Testis (tissue), 3 donors: Measurements from ENCODE around the gene MTA1. TPM values are rescaled to one million over a fixed set of nuclear protein-coding genes. Genes with fewer than 3 reads are reported as not detected.

Experiments used
- DNase-seq: peaks from one replicate; pipeline ENCODE4 v3.0.0-alpha.2; 2019
- H3K27ac ChIP-seq, 2 donors: fragments of 200-600 bp; sonication (generic); one replicate each; pipeline ENCODE4 v1.5.1; 2019
- H3K27me3 ChIP-seq: fragments of 200-600 bp; sonication (generic); one replicate; pipeline ENCODE4 v1.5.1; 2019
- H3K36me3 ChIP-seq: fragments of 200-600 bp; sonication (generic); one replicate; pipeline ENCODE4 v1.5.1; 2017; ENCODE audit warnings: low read depth; ENCODE audit errors: missing control alignments
- H3K4me1 ChIP-seq: fragments of 200-600 bp; sonication (generic); one replicate; pipeline ENCODE4 v1.5.1; 2019
- H3K4me3 ChIP-seq, 2 donors: fragments of 200-600 bp; sonication (generic); one replicate each; pipeline ENCODE4 v1.5.1; 2017 to 2019
- H3K9me3 ChIP-seq: fragments of 200-600 bp; sonication (generic); one replicate; pipeline ENCODE4 v1.5.1; 2017
- CTCF ChIP-seq, 3 experiments: fragments of 450-650 bp in 2 of 3; fragments of 200-600 bp in 1 of 3; sonication (generic) in 1 of 3; IDR thresholded peaks; one replicate each; pipeline ENCODE4 v1.5.1; 2016 to 2019; ENCODE audit warnings: antibody characterized with exemption in 3 of 3, mild to moderate bottlenecking in 2 of 3, moderate library complexity in 1 of 3
- POLR2A ChIP-seq: fragments of 450-650 bp; IDR thresholded peaks from one replicate; pipeline ENCODE4 v1.6.1; 2017; ENCODE audit warnings: antibody characterized with exemption, mild to moderate bottlenecking, moderate library complexity
- WGBS, 2 donors: methylation state at CpG; one replicate each; pipeline ENCODE4 v1.1.5; 2018; 5-methylcytosine and 5-hydroxymethylcytosine counted together
- intact Hi-C: fragments of 100-400 bp; cut with DNase I; formaldehyde crosslinking; loops from one replicate; pipeline ENCODE4 v1.15.1; 2023; ENCODE audit warnings: low total_unique reads
- polyA plus RNA-seq: library from polyadenylated mRNA; stranded (reverse); fragments of 350-450 nt; fragmentation: Illumina TruSeq; extraction: RNeasy Lipid Tissue Mini Kit (QIAGEN cat#74804); gene quantifications from one replicate; pipeline ENCODE4 v1.2.3, GENCODE V29; 2014; ENCODE audit warnings: low read depth, low replicate concordance; ENCODE audit not compliant: insufficient read depth
- total RNA-seq, 2 donors: library from RNA; depleted of rRNA; stranded (reverse); fragments of >200 nt; gene quantifications; one replicate each; pipeline ENCODE4 v1.2.3, GENCODE V29; 2016

MTA1 gene
- total and polyA plus RNA-seq, 3 donors from 2014 or later: 118 to 135 (median 120) TPM

GRCh38 chr14:105471297-105471821, 51.7 kb downstream of the MTA1 start:
- WGBS, 2 donors: 58% methylated on average over 14 of the region's 19 CpGs; no CpG with 5 or more reads in 1 of the 2 donors
- intact Hi-C loops: no loop called here
- no peaks in the 10 kb centered on the region for H3K36me3 ChIP-seq
- H3K4me3 ChIP-seq: no peak overlapping the region
- TF ChIP-seq CTCF (IDR thresholded peaks at IDR 0.05) (no peak), POLR2A (no peak)
- DNase-seq: no peak
- no peak overlapping the region for H3K27ac ChIP-seq
- H3K4me1 ChIP-seq: peaks cover 46% of the 10 kb centered on the region
- H3K9me3 ChIP-seq: no peaks in the 10 kb centered on the region
- H3K27me3 ChIP-seq: no peaks in the 10 kb centered on the region

- H3K27ac ChIP-seq: no peak overlapping the region
- intact Hi-C loops: no loop called here
- WGBS, 2 donors: 60 to 78% methylated on average over 1 to 8 of the region's 8 CpGs
- TF ChIP-seq POLR2A: no peak
- TF ChIP-seq CTCF (IDR thresholded peaks at IDR 0.05): no peak
- no peak overlapping the region for H3K4me3 ChIP-seq
- H3K4me1 ChIP-seq: peaks cover 50% of the 10 kb centered on the region
- no peaks in the 10 kb centered on the region for H3K9me3 ChIP-seq
- no peak for DNase-seq
- H3K36me3 ChIP-seq: no peaks in the 10 kb centered on the region
- no peaks in the 10 kb centered on the region for H3K27me3 ChIP-seq
Measured at GRCh38 chr14:105471823-105472485, 52.3 kb downstream of the MTA1 start.

- no peak for DNase-seq
- intact Hi-C loops: no loop called here
- no peak for TF ChIP-seq POLR2A
- no peak for TF ChIP-seq CTCF (IDR thresholded peaks at IDR 0.05)
- H3K27me3 ChIP-seq: no peaks in the 10 kb centered on the region
- WGBS, 2 donors: 65 to 84% methylated on average over 6 to 12 of the region's 12 CpGs
- no peak overlapping the region for H3K4me3 ChIP-seq
- H3K36me3 ChIP-seq: no peaks in the 10 kb centered on the region
- H3K4me1 ChIP-seq: peaks cover 50% of the 10 kb centered on the region
- no peak overlapping the region for H3K27ac ChIP-seq
- H3K9me3 ChIP-seq: no peaks in the 10 kb centered on the region
Measured at GRCh38 chr14:105472486-105472991, 52.9 kb downstream of the MTA1 start.

GRCh38 chr14:105473033-105473676, 53.5 kb downstream of the MTA1 start:
- peak overlapping the region; percentile 8 to 26 for H3K27ac ChIP-seq
- no peaks in the 10 kb centered on the region for H3K9me3 ChIP-seq
- H3K4me1 ChIP-seq: peaks cover 54% of the 10 kb centered on the region
- no peaks in the 10 kb centered on the region for H3K36me3 ChIP-seq
- H3K27me3 ChIP-seq: peaks cover 2% of the 10 kb centered on the region
- intact Hi-C loops: no loop called here
- H3K4me3 ChIP-seq: peak overlapping the region in 1 of 2 donors; percentile 55
- 30 to 42% methylated on average over 2 to 7 of the region's 7 CpGs for WGBS, 2 donors
- DNase-seq: no peak
- TF ChIP-seq CTCF (IDR thresholded peaks at IDR 0.05) (no peak), POLR2A (no peak)
